HUES6 (cell line): ENCODE results near the gene POTEF.
A peak's percentile ranks its signal among the peaks of the same experiment; 100 is the strongest.
"Not testable (repeated sequence)": the region's sequence is repeated elsewhere in the genome, so short reads cannot be mapped to it uniquely, and the experiment has no call there.

ENCODE experiments used
- H3K27ac ChIP-seq: 2 replicates; pipeline ENCODE4 v1.7.0; 2013; ENCODE audit warnings: low read depth, mild to moderate bottlenecking, low read length, inconsistent platforms
- H3K27me3 ChIP-seq: 2 replicates; pipeline ENCODE4 v1.6.1; 2013; ENCODE audit warnings: low read length; ENCODE audit not compliant: control insufficient read depth, insufficient read depth
- H3K36me3 ChIP-seq: 2 replicates; pipeline ENCODE4 v1.6.1; 2013; ENCODE audit warnings: low read length; ENCODE audit not compliant: control insufficient read depth, insufficient read depth
- H3K4me1 ChIP-seq: 2 replicates; pipeline ENCODE4 v1.6.1; 2013; ENCODE audit warnings: low read length; ENCODE audit not compliant: control insufficient read depth, insufficient read depth
- H3K4me3 ChIP-seq: 2 replicates; pipeline ENCODE4 v1.5.1; 2013; ENCODE audit warnings: low read depth, low read length
- H3K9ac ChIP-seq: one replicate; pipeline ENCODE4 v1.6.1; 2013; ENCODE audit warnings: mild to moderate bottlenecking, low read length
- H3K9me3 ChIP-seq: 2 replicates; pipeline ENCODE4 v1.6.1; 2013; ENCODE audit warnings: low read depth, low read length; ENCODE audit not compliant: control insufficient read depth, insufficient read depth

Gene POTEF

GRCh38 chr2:130129120-130129829, at the start of gene POTEF:
Gene POTEF (minus strand): TSS chr2:130129222. CDS start chr2:130120515, 8,707 bp downstream.
- H3K4me3 ChIP-seq = peak within 1 kb of the TSS; percentile 44; the same call in 1 of the 2 replicates
- not testable (repeated sequence) for H3K27me3 ChIP-seq

GRCh38 chr2:130174866-130175265, 45.8 kb upstream of the POTEF start:
- not testable (repeated sequence) for H3K9ac ChIP-seq, H3K9me3 ChIP-seq, H3K4me3 ChIP-seq, H3K4me1 ChIP-seq, H3K27me3 ChIP-seq, H3K27ac ChIP-seq
- H3K36me3 ChIP-seq = peaks cover 67% of the 10 kb centered on the region

More at GRCh38 chr2:130129120-130129829, at the start of gene POTEF:
- H3K9me3 ChIP-seq, H3K4me1 ChIP-seq, H3K36me3 ChIP-seq, H3K27ac ChIP-seq: not testable (repeated sequence)
- peak within 1 kb of the TSS; percentile 60 for H3K9ac ChIP-seq

GRCh38 chr2:130169896-130170295, 40.9 kb upstream of the POTEF start:
- no peak overlapping the region for H3K9ac ChIP-seq
- no peaks in the 10 kb centered on the region for H3K9me3 ChIP-seq
- no peak overlapping the region for H3K4me3 ChIP-seq
- H3K27ac ChIP-seq = no peak overlapping the region
- peaks cover 88% of the 10 kb centered on the region for H3K36me3 ChIP-seq
- H3K4me1 ChIP-seq = no peaks in the 10 kb centered on the region
- H3K27me3 ChIP-seq = no peaks in the 10 kb centered on the region

GRCh38 chr2:130169163-130169562, 40.1 kb upstream of the POTEF start:
- not testable (repeated sequence) for H3K9me3 ChIP-seq, H3K9ac ChIP-seq, H3K4me3 ChIP-seq, H3K4me1 ChIP-seq, H3K27ac ChIP-seq, H3K27me3 ChIP-seq
- H3K36me3 ChIP-seq = peaks cover 88% of the 10 kb centered on the region

GRCh38 chr2:130166611-130167010, 37.6 kb upstream of the POTEF start:
- not testable (repeated sequence) for H3K27ac ChIP-seq, H3K4me3 ChIP-seq, H3K9ac ChIP-seq, H3K4me1 ChIP-seq, H3K9me3 ChIP-seq, H3K27me3 ChIP-seq
- H3K36me3 ChIP-seq = peaks cover 84% of the 10 kb centered on the region

- Histone ChIP-seq H3K36me3 (peaks cover 75% of the 10 kb centered on the region), H3K27me3 (no peaks in the 10 kb centered on the region), H3K9me3 (no peaks in the 10 kb centered on the region), H3K9ac (no peak overlapping the region), H3K27ac (no peak overlapping the region), H3K4me3 (no peak overlapping the region), H3K4me1 (no peaks in the 10 kb centered on the region)
Observed at GRCh38 chr2:130165293-130166016, 36.4 kb upstream of the POTEF start.

- no peak overlapping the region for H3K4me3 ChIP-seq
- H3K4me1 ChIP-seq = no peaks in the 10 kb centered on the region
- H3K27me3 ChIP-seq = no peaks in the 10 kb centered on the region
- no peak overlapping the region for H3K27ac ChIP-seq
- no peaks in the 10 kb centered on the region for H3K9me3 ChIP-seq
- peaks cover 75% of the 10 kb centered on the region for H3K36me3 ChIP-seq
- H3K9ac ChIP-seq = no peak overlapping the region
Observed at GRCh38 chr2:130162968-130163367, 33.9 kb upstream of the POTEF start.

- H3K4me1 ChIP-seq, H3K9ac ChIP-seq, H3K27me3 ChIP-seq, H3K4me3 ChIP-seq, H3K9me3 ChIP-seq, H3K27ac ChIP-seq: not testable (repeated sequence)
- H3K36me3 ChIP-seq = peaks cover 72% of the 10 kb centered on the region
Observed at GRCh38 chr2:130162486-130162885, 33.5 kb upstream of the POTEF start.

- peaks cover 66% of the 10 kb centered on the region for H3K36me3 ChIP-seq
- H3K27me3 ChIP-seq, H3K9me3 ChIP-seq, H3K9ac ChIP-seq, H3K4me1 ChIP-seq, H3K4me3 ChIP-seq, H3K27ac ChIP-seq: not testable (repeated sequence)
Observed at GRCh38 chr2:130160838-130161705, 32.0 kb upstream of the POTEF start.

GRCh38 chr2:130160131-130160530, 31.1 kb upstream of the POTEF start:
- H3K9ac ChIP-seq = no peak overlapping the region
- no peaks in the 10 kb centered on the region for H3K9me3 ChIP-seq
- H3K36me3 ChIP-seq = peaks cover 65% of the 10 kb centered on the region
- H3K4me1 ChIP-seq = no peaks in the 10 kb centered on the region
- no peak overlapping the region for H3K4me3 ChIP-seq
- H3K27ac ChIP-seq = no peak overlapping the region
- no peaks in the 10 kb centered on the region for H3K27me3 ChIP-seq

- not testable (repeated sequence) for H3K27me3 ChIP-seq, H3K9ac ChIP-seq, H3K27ac ChIP-seq, H3K4me1 ChIP-seq, H3K9me3 ChIP-seq, H3K4me3 ChIP-seq
- peaks cover 66% of the 10 kb centered on the region for H3K36me3 ChIP-seq
Observed at GRCh38 chr2:130159376-130159775, 30.4 kb upstream of the POTEF start.
